HCT116 (cell line): Measurements from ENCODE around the gene CFAP410.

Experiments used
- CBX3 ChIP-seq: IDR thresholded peaks from 2 replicates; pipeline ENCODE4 v1.6.1; 2012; ENCODE audit warnings: low read depth
- CTCF ChIP-seq, 3 experiments: fragments of 200-600 bp in 1 of 3; sonication (generic) in 1 of 3; IDR thresholded peaks in 2 of 3; conservative IDR thresholded peaks in 1 of 3; 2 replicates each; pipeline ENCODE4 v1.5.1; 2012 to 2017; ENCODE audit warnings: low read depth in 2 of 3, low read length in 2 of 3, antibody characterized with exemption in 1 of 3, borderline replicate concordance in 1 of 3, control low read depth in 1 of 3, mild to moderate bottlenecking in 1 of 3, mixed read lengths in 1 of 3, mixed run types in 1 of 3, moderate library complexity in 1 of 3; ENCODE audit not compliant: insufficient read depth in 1 of 3
- POLR2A ChIP-seq: IDR thresholded peaks from 2 replicates; pipeline ENCODE4 v1.7.0; 2011; ENCODE audit warnings: borderline replicate concordance; ENCODE audit not compliant: insufficient read depth, insufficient read length; ENCODE audit errors: extremely low read depth

- TF ChIP-seq CBX3 (no peak), CTCF (IDR thresholded peaks at IDR 0.05 in 2 of 3, conservative IDR thresholded peaks at IDR 0.05 in 1 of 3; ENCODE audit: borderline replicate concordance in 1 of 3, insufficient read depth in 1 of 3, low read depth in 2 of 3, low read length in 2 of 3) (no peak), POLR2A (no peak)
These were observed 33.5 kb downstream of the CFAP410 start for GRCh38 chr21:44305691-44306090.
